ENCODE measurements around the gene KCNK6.

The KCNK6 gene

DNA sequence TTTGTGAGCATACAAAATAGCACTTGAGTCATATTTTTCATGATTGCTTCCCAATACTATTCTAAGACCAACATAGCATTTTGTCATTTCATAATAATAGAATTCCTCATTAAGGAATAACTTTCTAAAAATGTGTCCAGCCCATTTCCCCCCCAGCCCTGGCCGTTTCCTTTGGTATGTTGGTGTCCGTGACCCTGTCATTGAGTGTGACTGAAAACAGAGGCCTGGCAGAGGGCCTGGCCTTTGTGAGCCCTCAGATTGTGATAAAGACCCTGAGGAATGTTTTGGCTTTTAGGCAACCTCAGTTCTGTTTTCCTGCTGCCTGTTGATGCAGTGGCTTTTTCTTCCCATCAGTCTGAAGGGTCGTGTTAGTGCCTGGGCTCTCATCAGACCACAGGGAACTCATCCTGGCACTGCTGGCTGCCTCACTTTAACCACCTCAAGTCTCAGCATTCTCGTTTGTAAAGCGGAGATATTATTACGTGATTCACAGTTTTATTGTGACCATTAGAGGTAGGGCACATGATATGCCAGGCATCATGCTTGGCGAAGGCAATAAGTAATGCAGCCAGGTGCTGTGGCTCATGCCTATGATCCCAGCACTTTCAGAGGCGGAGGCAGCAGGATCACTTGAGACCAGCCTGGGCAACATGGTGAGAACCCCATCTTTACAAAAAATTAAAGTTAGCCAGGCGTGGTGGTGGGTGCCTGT lies 41.5 kb upstream of the KCNK6 start:
- DNase-seq (ENCODE audit: extremely low spot score): no peak
- POLR2A ChIA-PET: interaction anchor here (0.6 kb wide), 1 partner anchor 76 kb away, joined by 3 read pairs; no protein-coding TSS in a partner anchor
- CTCF ChIA-PET: interaction anchor here (0.9 kb wide), 1 partner anchor 12 kb away, joined by 3 read pairs; no protein-coding TSS in a partner anchor
- TF ChIP-seq, protein P1, sequence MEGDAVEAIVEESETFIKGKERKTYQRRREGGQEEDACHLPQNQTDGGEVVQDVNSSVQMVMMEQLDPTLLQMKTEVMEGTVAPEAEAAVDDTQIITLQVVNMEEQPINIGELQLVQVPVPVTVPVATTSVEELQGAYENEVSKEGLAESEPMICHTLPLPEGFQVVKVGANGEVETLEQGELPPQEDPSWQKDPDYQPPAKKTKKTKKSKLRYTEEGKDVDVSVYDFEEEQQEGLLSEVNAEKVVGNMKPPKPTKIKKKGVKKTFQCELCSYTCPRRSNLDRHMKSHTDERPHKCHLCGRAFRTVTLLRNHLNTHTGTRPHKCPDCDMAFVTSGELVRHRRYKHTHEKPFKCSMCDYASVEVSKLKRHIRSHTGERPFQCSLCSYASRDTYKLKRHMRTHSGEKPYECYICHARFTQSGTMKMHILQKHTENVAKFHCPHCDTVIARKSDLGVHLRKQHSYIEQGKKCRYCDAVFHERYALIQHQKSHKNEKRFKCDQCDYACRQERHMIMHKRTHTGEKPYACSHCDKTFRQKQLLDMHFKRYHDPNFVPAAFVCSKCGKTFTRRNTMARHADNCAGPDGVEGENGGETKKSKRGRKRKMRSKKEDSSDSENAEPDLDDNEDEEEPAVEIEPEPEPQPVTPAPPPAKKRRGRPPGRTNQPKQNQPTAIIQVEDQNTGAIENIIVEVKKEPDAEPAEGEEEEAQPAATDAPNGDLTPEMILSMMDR (IDR thresholded peaks at IDR 0.05; ENCODE audit: control extremely low read depth, extremely low read depth, low read depth, missing control alignments): no peak

GRCh38 chr19:38278751-38279150 lies 40.9 kb upstream of the KCNK6 start:
- CTCF ChIA-PET: interaction anchor here (0.9 kb wide), 1 partner anchor 12 kb away, joined by 3 read pairs; no protein-coding TSS in a partner anchor
- POLR2A ChIA-PET: interaction anchor here (0.6 kb wide), 1 partner anchor 75 kb away, joined by 3 read pairs; no protein-coding TSS in a partner anchor
- TF ChIP-seq, protein P1 (IDR thresholded peaks at IDR 0.05; ENCODE audit: control extremely low read depth, extremely low read depth, low read depth, missing control alignments): no peak
- no peak for DNase-seq (ENCODE audit: extremely low spot score)

GRCh38 chr19:38280030-38280921 lies 39.4 kb upstream of the KCNK6 start:
- ChIA-PET CTCF (interaction anchor here (0.9 to 1.3 kb wide), 2 partner anchors 12 to 14 kb away, joined by 3 to 4 read pairs; no protein-coding TSS in a partner anchor), POLR2A (no interaction called here)
- TF ChIP-seq, protein P1 (IDR thresholded peaks at IDR 0.05; ENCODE audit: control extremely low read depth, extremely low read depth, low read depth, missing control alignments): no peak
- DNase-seq (ENCODE audit: extremely low spot score): no peak

- DNase-seq (ENCODE audit: extremely low spot score): no peak
- TF ChIP-seq, protein P1 (IDR thresholded peaks at IDR 0.05; ENCODE audit: control extremely low read depth, extremely low read depth, low read depth, missing control alignments): no peak
- CTCF ChIA-PET: interaction anchor here (0.8 to 1.9 kb wide), 2 partner anchors 16 kb away, joined by 4 to 6 read pairs; no protein-coding TSS in a partner anchor
- POLR2A ChIA-PET: no interaction called here
These were observed 37.7 kb upstream of the KCNK6 start for GRCh38 chr19:38281811-38282566.

DNA sequence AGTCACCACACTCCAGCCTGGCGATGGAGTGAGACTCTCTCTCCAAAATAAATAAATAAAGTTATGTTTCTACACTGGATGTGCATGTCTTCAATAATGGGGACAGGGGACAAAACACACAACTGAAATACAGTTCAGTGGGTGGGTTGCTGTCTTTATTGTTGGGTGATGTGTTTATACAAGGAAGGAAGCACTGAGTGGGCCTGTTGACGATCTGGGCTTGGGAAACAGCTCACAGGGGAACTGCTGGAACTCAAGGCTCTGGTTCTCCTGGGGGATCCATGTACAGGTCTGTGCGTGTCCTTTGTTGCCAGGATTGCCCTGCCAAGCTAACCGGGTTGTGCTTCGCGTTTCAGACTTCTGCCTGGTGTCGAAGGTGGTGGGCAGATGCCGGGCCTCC lies 36.4 kb upstream of the KCNK6 start:
- TF ChIP-seq, protein P1 (IDR thresholded peaks at IDR 0.05; ENCODE audit: control extremely low read depth, extremely low read depth, low read depth, missing control alignments): no peak
- CTCF ChIA-PET: interaction anchor here (1.9 kb wide), 1 partner anchor 17 kb away, joined by 6 read pairs; no protein-coding TSS in a partner anchor
- POLR2A ChIA-PET: interaction anchor here (0.6 kb wide), 2 partner anchors 49 to 288 kb away, joined by 3 to 6 read pairs; no protein-coding TSS in a partner anchor
- DNase-seq (ENCODE audit: extremely low spot score): no peak
